Measurements from ENCODE around the gene A1CF.
"Not testable (repeated sequence)": the region's sequence is repeated elsewhere in the genome, so short reads cannot be mapped to it uniquely, and the experiment has no call there.

A1CF gene

GRCh38 chr10:50885097-50885859 lies at the start of gene A1CF:
A1CF (minus strand) TSS chr10:50885627; CDS start chr10:50859940, 25,687 bp downstream.
- DNase-seq (ENCODE audit: low read depth in 2 of 2) = no peak

GRCh38 chr10:50931948-50932431 lies 46.6 kb upstream of the A1CF start:
- DNase-seq (ENCODE audit: low read depth in 2 of 2) = no peak

GRCh38 chr10:50929670-50930069 lies 44.2 kb upstream of the A1CF start:
- DNase-seq (ENCODE audit: low read depth in 2 of 2) = no peak

DNA sequence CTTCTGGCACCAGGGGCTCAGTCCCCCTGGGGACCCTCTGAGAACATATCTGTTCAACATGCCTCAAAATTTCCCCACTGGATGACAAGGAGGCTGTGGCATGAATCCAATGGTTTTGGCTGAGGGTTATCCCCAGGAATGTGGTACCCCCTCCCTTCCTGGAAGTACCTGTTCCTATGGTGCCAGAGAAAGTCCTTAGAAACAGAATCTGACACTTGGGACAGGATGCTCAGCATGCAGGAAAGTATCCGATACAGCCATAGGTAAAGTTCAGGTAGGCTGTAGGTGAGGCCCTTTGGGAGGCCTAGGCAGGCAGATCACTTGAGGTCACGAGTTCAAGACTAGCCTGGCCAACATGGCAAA lies 42.7 kb upstream of the A1CF start:
- DNase-seq (ENCODE audit: low read depth in 2 of 2) = no peak

DNA sequence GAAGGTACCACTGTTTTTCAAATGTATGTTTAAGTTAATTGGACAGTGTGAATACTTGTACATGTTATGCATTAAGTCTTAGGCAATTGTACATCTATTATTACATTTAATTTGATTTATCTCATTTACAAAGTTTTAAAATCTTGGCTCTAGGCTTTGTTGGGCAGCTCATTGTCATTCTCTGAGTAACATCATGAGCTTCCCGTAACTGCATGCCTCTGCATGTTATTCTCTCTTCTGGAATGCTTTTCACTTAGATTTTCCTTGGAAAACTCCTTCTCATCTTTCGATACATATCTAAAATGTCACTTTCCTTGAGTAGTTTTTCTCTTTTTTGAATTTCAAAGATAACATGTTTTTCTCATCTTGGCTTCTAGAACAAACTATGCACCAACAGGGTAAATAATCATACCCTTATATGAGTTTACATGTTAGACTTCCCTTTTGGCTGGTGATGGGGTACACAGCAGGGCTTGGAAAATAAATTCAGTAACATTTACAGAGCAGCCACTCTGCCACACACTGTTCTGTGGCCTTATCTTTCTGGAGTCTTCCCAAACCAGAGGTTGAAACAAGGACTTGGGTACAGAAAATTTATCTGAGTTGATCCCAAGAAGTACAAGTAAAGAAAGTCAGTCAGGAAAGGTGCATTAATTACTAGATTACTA lies 42.2 kb upstream of the A1CF start:
- DNase-seq (ENCODE audit: low read depth in 2 of 2) = no peak

- not testable (repeated sequence) for DNase-seq (ENCODE audit: low read depth in 2 of 2)
Observed at GRCh38 chr10:50923471-50923870, 38.0 kb upstream of the A1CF start.

DNA sequence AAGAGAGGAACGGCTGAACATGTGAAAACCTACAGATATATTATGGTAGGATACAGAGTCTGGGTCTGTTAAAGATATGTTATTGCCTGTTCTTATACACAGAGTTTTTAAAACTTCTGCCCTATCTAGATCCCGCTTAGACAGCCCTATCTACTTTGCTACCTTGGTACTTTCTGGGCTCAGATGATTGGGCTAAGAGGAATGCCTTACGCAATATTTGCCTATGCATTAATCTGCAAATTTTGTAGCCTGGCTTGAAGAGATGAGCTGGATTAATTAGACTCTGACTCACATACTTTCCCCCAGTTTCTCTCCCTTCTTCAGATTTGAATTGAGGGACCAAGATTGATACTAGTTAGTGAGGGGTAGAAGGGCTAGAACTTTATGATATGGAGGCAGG lies 33.6 kb upstream of the A1CF start:
- DNase-seq (ENCODE audit: low read depth in 2 of 2) = no peak

GRCh38 chr10:50918529-50918928 lies 33.1 kb upstream of the A1CF start:
- DNase-seq (ENCODE audit: low read depth in 2 of 2) = no peak

DNA sequence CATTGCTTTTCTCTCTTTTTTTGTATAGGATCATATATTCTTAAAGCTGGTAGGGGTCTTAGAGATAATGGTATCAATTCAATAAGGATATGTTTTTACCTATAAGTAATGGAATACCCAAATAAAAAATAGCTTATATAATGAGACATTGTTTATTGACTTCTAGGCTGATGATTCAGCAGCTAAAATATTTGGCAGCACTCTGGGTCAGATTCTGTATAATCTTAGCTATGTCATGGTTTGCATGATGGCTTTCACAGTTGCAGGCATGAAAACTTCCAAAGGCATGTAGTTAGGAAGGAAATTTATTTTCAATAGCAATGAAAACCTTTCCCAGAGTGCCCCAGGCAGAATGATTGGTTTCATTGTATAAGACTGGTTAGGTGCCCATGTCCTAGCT lies 32.1 kb upstream of the A1CF start:
- no peak for DNase-seq (ENCODE audit: low read depth in 2 of 2)

- DNase-seq (ENCODE audit: low read depth in 2 of 2) = no peak
Observed at GRCh38 chr10:50909334-50910014, 24.0 kb upstream of the A1CF start.

DNA sequence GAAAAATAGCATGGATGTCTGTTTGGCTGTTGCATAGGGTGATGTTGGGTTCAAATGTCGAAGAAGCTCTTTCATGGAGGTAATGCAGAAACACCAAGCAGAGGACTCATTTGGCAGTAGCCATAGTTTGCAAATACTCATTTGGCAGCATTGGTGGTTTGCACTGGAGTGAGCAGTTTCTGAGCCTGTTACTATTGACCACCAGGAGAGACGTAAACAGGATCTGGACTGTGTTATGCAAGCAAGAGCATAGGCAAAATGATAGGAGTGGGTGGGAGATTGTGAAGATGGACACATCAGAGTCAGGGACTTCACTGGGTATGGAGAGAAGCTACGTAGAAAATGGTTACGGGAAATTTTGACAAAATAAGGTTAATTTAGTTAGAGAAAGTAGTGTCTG lies 22.9 kb upstream of the A1CF start:
- no peak for DNase-seq (ENCODE audit: low read depth in 2 of 2)

DNA sequence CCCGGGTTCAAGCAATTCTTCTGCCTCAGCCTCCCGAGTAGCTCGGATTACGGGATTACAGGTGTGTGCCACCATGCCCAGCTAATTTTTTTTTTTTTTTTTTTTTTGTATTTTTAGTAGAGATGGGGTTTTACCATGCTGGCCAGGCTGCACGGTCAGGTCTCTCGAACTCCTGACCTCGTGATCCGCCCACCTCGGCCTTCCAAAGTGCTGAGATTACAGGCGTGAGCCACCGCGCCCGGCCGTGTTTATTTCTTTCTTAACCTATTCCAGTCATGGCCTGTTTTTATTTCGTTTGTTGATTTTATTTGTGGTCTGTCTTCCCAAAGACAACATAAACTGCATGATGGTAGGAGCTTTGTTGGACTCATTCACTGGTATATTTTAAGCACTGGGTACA lies 20.4 kb upstream of the A1CF start:
- not testable (repeated sequence) for DNase-seq (ENCODE audit: low read depth in 2 of 2)

DNA sequence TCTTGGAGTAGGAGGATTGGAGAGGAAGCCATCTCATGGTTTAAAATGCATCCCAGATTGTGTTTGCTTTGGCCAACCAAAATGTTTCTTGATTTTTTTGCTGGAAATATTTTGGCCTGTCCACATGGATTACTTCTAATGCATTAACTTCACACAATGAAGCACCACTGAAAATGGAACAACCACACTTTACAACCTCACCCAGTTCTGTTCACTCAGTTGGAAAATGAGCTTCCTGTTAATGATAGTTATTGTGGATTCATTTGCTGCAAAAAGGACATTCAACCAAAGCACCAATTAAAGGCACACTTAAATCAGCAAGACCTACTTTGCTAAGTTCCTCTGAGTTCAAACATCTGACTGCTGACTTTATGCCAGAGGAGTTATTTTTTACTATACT lies 11.3 kb upstream of the A1CF start:
- no peak for DNase-seq (ENCODE audit: low read depth in 2 of 2)

- no peak for DNase-seq (ENCODE audit: low read depth in 2 of 2)
Observed at GRCh38 chr10:50894312-50894711, 8.9 kb upstream of the A1CF start.

- DNase-seq (ENCODE audit: low read depth in 2 of 2) = no peak
Observed at GRCh38 chr10:50892467-50892866, 7.0 kb upstream of the A1CF start.

DNA sequence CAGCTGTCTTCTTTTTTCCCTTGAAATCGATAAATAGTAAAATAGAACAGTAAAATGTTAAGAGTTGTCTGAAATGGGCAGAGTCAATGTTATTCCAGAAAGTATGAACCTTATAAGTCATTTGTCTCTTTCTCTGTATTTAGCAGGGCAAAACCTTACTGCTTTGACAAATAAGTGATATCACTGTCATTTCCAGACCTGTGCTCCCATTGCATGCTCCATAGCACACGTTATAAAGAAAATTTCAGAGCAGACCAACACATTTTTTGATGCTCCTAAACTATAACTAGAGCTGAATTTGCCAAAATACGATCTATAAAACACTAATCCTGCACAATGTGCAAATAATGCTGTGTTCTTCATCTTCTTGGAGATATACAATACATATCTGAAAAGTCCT lies 1.1 kb downstream of the A1CF start:
- DNase-seq (ENCODE audit: low read depth in 2 of 2) = no peak

DNA sequence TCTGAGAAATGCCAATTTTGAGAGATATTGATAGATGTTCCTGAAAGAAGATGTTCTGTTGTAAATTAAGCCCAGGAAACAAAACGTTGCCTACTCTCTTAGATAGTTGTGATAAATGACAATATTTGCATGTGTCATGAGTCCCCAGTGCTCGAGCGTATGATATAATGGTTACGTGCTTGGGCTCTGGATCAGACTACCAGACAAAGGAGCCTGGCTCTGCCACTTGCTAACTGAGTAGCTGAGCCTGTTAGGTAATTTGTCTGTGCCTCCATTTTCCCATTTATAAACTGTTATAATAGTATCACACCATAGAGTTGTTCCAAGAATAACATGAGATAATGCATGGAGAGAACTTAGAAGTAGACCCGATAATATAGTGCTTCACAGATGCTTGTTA lies 1.8 kb downstream of the A1CF start:
- DNase-seq (ENCODE audit: low read depth in 2 of 2) = no peak

DNA sequence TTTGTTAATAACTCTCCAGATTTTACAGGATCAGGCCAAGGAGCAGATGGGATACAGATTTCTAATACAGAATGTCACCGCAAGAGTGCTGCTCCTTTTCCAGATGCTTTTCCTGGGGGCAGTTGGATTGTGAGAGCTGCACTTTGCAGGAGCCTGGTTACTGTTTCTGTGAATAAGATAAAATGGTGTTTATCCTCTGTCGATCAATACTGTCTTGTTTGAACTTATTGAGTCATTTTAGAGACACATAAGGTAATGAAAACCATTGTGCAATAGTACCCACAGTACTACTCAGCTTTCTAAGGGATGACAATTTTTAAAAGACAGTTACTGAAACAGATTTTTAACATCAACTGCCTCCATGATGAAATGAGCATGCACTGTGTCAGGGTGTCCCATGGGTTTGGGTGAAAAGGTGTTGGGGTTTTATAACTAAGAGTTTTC lies 2.9 kb downstream of the A1CF start:
- no peak for DNase-seq (ENCODE audit: low read depth in 2 of 2)

DNA sequence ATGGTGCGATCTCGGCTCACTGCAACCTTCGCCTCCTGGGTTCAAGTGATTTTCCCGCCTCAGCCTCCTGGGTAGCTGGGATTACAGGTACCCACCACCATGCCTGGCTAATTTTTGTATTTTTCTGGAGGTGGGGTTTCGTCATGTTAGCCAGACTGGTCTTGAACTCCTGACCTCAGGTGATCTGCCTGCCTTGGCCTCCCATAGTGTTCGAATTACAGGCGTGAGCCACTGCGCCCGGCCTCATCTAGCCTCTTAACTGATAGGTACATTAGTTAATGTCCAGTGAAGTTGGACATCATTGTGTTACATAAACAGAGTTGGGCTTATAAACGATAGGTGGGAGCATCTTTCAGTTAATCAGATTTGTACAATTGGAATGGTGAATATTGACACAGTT lies 4.4 kb downstream of the A1CF start:
- DNase-seq (ENCODE audit: low read depth in 2 of 2) = not testable (repeated sequence)

GRCh38 chr10:50876429-50876828 lies 9.0 kb downstream of the A1CF start:
- no peak for DNase-seq (ENCODE audit: low read depth in 2 of 2)

- no peak for DNase-seq (ENCODE audit: low read depth in 2 of 2)
Observed at GRCh38 chr10:50874723-50875122, 10.7 kb downstream of the A1CF start.

GRCh38 chr10:50866317-50866716 lies 19.1 kb downstream of the A1CF start:
- no peak for DNase-seq (ENCODE audit: low read depth in 2 of 2)

DNA sequence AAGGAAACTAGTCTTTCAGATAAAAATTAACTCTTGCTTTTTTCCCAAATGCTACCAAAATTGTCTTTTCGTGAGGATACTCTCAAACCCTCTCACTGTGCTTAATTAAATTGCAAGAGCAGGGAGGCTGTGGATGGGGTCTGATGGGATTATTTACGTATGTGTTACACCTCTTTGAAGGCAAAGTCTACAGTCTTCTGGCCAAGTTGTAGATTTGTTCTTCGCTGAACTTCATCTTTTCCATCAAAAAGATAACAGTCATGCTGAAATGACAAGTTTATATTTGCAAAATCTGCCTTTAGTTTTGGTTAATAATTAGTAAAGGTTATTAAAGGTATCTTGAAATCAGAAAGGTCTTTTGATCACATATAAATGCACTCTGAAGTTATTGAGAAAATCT lies 22.7 kb downstream of the A1CF start:
- no peak for DNase-seq (ENCODE audit: low read depth in 2 of 2)
